NCI-H1105 treated with DMSO at 0.1 percent for 48 hours (cell line): Measurements from ENCODE around the gene TBC1D9.
"Not testable (repeated sequence)": the region's sequence is repeated elsewhere in the genome, so short reads cannot be mapped to it uniquely, and the experiment has no call there.

ENCODE experiments used
- DNase-seq: peaks from one replicate; lab custom pipeline; 2025; lab: John Stamatoyannopoulos, UW

TBC1D9 gene

DNA sequence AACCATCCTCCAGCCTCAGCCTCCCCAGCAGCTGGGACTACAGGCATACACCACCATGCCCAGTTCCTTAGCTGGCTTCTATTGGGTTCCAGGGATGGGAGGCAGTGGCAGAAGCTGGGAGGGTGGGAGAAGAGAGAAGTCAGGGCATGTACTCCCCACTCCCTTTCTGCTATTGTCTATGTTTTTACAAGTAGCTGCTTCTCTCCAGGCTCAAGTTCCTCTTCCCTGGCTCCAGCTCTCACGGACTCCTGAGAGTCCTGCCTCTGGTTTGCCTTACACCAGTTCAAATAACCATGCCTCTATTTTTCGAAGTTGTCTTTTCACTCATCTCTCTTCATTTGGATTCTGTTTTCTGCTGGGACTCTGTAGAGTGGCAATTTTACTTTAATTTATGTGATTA lies 2.9 kb downstream of the TBC1D9 start:
- no peak for DNase-seq

DNA sequence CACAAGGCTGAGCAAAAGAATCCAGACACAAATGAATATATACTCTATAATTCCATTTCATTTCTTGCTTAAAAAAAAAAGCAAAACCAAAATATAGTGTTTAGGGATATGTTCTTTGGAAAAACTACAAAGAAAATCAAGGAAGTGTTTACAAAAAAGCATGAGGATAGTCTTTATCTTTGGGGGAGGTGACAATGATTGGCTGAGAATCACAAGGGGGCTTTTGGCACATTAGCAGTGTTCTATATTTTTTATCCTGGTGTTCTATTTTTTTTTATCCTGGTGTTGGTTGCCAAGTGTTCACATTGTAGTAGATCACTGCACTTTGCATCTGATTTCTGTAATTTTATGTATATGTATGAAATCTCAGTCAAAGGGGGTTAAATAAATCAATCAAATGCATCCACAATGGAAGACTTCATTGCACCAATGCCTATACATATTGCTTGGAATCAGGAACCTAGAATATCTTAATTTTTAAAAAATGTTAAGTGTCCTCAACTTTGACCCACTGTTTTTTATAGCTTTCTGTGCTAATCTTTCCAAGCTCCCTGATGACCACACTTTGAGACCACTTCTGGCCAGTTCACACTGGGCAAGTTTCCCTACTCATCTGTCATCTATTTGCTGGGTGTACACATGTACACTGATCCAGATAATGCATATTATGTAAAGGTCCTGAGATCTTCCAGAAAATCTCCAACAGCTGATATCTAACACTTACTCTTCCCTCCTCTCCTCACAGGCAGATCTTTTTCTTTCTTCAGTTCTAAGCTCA lies 3.7 kb downstream of the TBC1D9 start:
- DNase-seq, result no peak

- no peak for DNase-seq
Observed at GRCh38 chr4:140750470-140750869, 5.7 kb downstream of the TBC1D9 start.

DNA sequence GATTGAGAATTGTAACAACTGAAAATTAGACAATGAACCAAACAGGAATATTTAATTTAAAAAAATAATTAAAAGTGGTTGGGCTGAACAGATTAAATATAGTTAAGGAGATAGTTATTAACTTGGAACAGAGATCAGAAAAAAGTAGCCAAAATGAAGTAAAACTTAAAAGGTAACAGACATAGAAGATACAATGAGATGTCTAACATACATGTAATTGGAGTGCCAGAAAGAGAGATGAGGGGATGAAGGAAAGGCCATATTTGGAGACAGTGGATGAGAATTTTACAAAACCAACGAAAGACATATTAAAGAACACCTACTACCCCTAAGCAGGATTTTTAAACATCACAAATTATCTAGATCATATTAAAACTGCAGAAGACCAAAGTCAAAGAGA lies 8.0 kb downstream of the TBC1D9 start:
- no peak for DNase-seq

- not testable (repeated sequence) for DNase-seq
Observed at GRCh38 chr4:140746546-140746945, 9.6 kb downstream of the TBC1D9 start.

- DNase-seq, result no peak
Observed at GRCh38 chr4:140744421-140744820, 11.8 kb downstream of the TBC1D9 start.

DNA sequence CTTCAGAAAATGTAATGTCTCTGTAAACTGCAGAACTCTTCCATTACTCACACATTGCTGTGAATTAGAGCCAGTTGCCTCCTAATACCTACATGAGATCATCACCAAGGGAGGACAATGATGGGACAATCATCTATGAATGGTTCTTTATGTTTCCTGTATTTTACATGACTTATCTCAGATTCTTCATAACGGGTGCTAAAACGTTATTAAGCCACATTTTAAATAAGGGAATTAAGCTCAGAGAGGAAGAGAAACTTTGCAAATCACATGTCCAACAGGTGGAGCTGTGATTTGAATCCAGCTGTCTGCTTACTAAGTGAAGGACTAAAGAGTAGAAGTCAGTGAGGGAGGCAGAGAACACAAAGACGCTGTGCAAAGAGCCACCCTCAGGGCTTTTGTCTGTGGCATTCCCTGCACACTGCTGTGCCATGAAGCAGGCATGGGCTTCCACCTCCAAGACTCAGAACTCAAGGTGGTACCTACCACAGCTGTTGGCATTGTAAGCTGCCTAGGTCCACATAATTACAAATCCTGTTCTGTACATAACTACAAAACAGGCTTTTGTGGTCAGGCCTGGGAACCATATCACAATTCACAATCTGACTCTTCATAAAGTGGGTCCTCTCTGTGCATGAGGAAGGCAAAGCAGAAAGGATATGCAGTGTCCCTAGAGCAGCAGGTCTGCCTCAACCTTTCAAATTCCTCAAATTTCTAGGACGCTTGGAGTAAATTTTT lies 12.8 kb downstream of the TBC1D9 start:
- no peak for DNase-seq

DNA sequence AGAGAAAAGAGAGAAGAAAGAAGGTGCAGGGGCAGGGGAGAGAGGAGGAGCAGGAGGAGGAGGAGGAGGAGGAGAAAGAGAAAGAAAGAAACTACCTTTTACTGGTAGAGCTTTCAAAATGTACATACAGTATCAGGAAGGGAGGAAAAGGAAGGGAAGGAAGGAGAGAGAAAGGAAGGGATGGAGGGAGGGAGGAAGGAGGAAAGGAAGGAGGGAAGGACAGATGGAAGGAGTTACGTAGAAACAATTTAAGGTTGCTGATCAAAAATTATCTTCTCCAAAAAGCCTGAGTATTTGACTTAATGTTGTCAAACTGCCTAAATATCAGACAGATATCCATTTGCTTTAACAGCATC lies 13.4 kb downstream of the TBC1D9 start:
- DNase-seq, result no peak

DNA sequence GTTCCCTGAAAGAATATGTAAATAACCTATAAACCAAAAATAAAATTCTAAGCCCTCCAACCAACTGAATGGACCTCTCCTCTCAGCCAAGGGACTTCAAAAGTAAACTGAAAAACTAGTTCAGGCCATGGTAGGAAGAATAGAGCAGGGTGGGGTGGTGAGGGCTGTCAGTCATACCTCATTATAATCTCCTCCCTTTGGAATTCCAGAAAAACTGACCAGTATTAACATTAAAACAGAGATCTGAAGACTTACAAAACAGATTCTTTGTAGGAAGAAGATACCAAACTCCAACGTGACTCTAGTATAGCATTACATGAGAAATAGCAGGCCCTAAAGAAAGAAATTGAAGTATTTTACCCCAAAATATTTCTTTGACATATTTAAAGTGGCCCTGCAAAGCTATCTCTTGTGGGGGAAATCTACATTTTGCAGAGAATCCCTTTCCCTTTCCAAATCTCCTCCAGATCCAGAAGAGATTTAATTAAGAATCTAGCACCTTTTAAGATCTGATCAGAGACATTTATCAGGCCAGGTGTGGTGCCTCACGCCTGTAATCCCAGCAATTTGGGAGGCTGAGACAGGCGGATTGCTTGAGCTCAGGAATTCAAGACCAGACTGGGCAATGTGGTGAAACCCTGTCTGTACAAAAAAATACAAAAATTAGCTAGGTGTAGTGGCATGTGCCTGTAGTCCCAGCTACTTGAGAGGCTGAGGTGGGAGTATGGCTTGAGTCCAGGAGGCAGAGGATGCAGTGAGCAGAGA lies 15.1 kb downstream of the TBC1D9 start:
- no peak for DNase-seq

- no peak for DNase-seq
Observed at GRCh38 chr4:140740422-140740821, 15.8 kb downstream of the TBC1D9 start.

GRCh38 chr4:140739971-140740370 lies 16.2 kb downstream of the TBC1D9 start:
- no peak for DNase-seq

- DNase-seq, result no peak
Observed at GRCh38 chr4:140738139-140738538, 18.0 kb downstream of the TBC1D9 start.

DNA sequence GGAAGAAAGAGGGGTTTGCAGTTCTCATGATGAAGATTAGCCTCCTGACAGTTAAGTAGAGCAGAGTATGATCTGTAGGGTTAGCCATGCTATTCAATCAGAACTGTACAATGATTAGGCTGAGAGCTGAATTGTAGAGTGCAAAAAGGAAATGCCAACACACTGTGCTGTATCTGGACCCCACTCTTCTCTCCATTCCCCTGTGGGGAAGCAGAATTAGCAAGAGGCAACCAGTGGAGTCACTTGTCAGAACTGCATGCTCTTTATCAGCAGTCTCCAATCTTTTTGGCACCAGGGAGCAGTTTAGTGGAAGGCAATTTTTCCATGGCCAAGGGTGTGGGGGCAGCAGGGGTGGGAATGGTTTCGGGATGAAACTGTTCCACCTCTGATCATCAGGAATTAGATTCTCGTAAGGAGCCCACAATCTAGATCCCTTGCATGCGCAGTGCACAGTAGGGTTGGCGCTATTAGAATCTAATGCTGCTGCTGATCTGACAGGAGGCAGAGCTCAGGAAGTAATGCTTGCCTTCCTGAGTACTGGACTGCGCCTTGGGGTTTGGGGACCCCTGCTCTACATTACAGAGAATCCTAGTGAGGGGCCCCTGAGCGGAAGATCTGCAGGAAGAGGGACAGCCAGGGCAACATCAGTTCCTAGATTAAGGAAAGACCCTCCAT lies 19.4 kb downstream of the TBC1D9 start:
- no peak for DNase-seq

GRCh38 chr4:140735779-140736391 lies 20.3 kb downstream of the TBC1D9 start:
- DNase-seq, result no peak

GRCh38 chr4:140735317-140735716 lies 20.9 kb downstream of the TBC1D9 start:
- no peak for DNase-seq

GRCh38 chr4:140732780-140733179 lies 23.4 kb downstream of the TBC1D9 start:
- no peak for DNase-seq

- no peak for DNase-seq
Observed at GRCh38 chr4:140729344-140730049, 26.7 kb downstream of the TBC1D9 start.

DNA sequence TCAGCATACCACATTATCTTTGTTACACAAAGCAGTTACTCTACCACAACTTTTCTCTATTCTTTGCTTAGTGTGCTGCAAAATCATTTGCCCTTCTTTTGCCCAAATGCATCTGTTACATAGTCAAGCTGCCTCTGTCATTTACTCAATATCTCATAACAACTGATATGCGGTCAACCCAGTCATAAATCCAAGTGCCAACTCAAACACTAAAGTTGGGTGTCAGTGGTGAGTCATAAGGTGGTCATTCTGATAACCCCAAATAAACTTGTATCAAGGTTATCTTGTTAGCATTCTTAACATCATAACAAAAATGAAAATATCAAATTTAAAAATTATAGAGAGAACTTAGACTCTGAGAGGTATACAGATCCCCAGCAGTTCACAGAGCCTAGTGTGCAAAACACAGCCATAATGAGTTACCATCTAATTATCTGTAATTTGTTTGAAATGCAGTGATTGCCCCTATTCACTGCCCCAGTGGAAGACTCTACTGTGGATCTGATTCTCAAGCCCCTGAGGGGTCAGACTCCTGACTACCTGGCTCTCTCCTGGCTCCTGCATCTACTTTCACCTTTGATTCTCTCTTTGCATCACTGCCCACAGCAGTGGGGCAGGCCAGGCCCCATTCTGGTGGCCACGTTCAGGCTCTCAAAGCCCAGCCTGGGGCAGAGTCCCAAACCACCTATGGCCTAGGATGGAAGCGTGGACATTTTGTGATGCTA lies 29.2 kb downstream of the TBC1D9 start:
- DNase-seq, result no peak

GRCh38 chr4:140725556-140725955 lies 30.6 kb downstream of the TBC1D9 start:
- no peak for DNase-seq

DNA sequence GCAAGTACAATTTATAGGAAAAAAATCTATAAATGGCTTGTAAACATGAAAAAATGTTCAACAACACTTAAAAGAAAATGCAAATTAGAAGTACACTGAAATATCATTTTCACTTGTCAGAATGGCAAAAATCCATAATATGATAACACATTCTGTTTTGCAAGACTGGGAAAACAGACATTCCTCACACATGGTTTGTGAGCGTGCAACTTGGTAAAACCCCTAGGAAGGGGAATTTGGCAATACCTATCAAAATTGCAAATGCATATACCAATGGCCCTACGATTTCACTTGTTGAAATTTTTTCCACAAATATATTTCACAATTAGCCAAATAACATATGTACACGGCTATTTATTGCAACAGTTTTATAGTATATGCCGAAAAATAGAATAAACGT lies 31.4 kb downstream of the TBC1D9 start:
- no peak for DNase-seq
